ENCODE data around the gene SEC63.

The SEC63 gene

GRCh38 chr6:107849325-107849724 is 108.7 kb downstream of the SEC63 start:
- H3K27ac ChIP-seq = no peak overlapping the region
- no peaks in the 10 kb centered on the region for H3K27me3 ChIP-seq (ENCODE audit: insufficient read depth, low read depth)
- H3K79me2 ChIP-seq (ENCODE audit: insufficient read depth, low read depth) = no peaks in the 10 kb centered on the region
- no peak for TF ChIP-seq CTCF (conservative IDR thresholded peaks at IDR 0.05; ENCODE audit: low read depth, low read length)
- H4K20me1 ChIP-seq (ENCODE audit: insufficient read depth) = no peaks in the 10 kb centered on the region
- H2AFZ ChIP-seq (ENCODE audit: low read depth) = no peak overlapping the region
- no peak overlapping the region for H3K4me3 ChIP-seq (IDR thresholded peaks at IDR 0.05; ENCODE audit: insufficient read depth, low read depth, low read length)
- H3K4me2 ChIP-seq = no peak overlapping the region
- no peaks in the 10 kb centered on the region for H3K4me1 ChIP-seq (ENCODE audit: low read depth, poor library complexity, severe bottlenecking)
- no peaks in the 10 kb centered on the region for H3K36me3 ChIP-seq (ENCODE audit: insufficient read depth)
- no peak overlapping the region for H3K9ac ChIP-seq

GRCh38 chr6:107847844-107848802 is 109.9 kb downstream of the SEC63 start:
- Histone ChIP-seq H3K9ac (no peak overlapping the region), H3K4me2 (peak overlapping the region; percentile 37)

GRCh38 chr6:107846262-107846795 is 111.7 kb downstream of the SEC63 start:
- Histone ChIP-seq H2AFZ (ENCODE audit: low read depth) (no peak overlapping the region), H3K4me2 (no peak overlapping the region)
- no peak for TF ChIP-seq CTCF (conservative IDR thresholded peaks at IDR 0.05; ENCODE audit: low read depth, low read length)

More at GRCh38 chr6:107847844-107848802, 109.9 kb downstream of the SEC63 start:
- Histone ChIP-seq H3K27ac (no peak overlapping the region), H3K79me2 (ENCODE audit: insufficient read depth, low read depth) (no peaks in the 10 kb centered on the region), H3K4me1 (ENCODE audit: low read depth, poor library complexity, severe bottlenecking) (no peaks in the 10 kb centered on the region), H3K4me3 (IDR thresholded peaks at IDR 0.05; ENCODE audit: insufficient read depth, low read depth, low read length) (no peak overlapping the region), H3K36me3 (ENCODE audit: insufficient read depth) (no peaks in the 10 kb centered on the region), H4K20me1 (ENCODE audit: insufficient read depth) (no peaks in the 10 kb centered on the region), H3K27me3 (ENCODE audit: insufficient read depth, low read depth) (no peaks in the 10 kb centered on the region), H2AFZ (ENCODE audit: low read depth) (peak overlapping the region; percentile 70)
- TF ChIP-seq CTCF (conservative IDR thresholded peaks at IDR 0.05; ENCODE audit: low read depth, low read length) = peak; percentile 85

GRCh38 chr6:107845777-107846176 is 112.2 kb downstream of the SEC63 start:
- Histone ChIP-seq H3K4me2 (no peak overlapping the region), H3K27me3 (ENCODE audit: insufficient read depth, low read depth) (no peaks in the 10 kb centered on the region), H3K9ac (no peak overlapping the region), H3K27ac (no peak overlapping the region), H2AFZ (ENCODE audit: low read depth) (no peak overlapping the region), H3K4me3 (IDR thresholded peaks at IDR 0.05; ENCODE audit: insufficient read depth, low read depth, low read length) (no peak overlapping the region), H3K79me2 (ENCODE audit: insufficient read depth, low read depth) (no peaks in the 10 kb centered on the region), H3K36me3 (ENCODE audit: insufficient read depth) (no peaks in the 10 kb centered on the region), H3K4me1 (ENCODE audit: low read depth, poor library complexity, severe bottlenecking) (no peaks in the 10 kb centered on the region), H4K20me1 (ENCODE audit: insufficient read depth) (no peaks in the 10 kb centered on the region)
- no peak for TF ChIP-seq CTCF (conservative IDR thresholded peaks at IDR 0.05; ENCODE audit: low read depth, low read length)

More at GRCh38 chr6:107846262-107846795, 111.7 kb downstream of the SEC63 start:
- H3K27ac ChIP-seq = no peak overlapping the region
- H3K4me3 ChIP-seq (IDR thresholded peaks at IDR 0.05; ENCODE audit: insufficient read depth, low read depth, low read length) = no peak overlapping the region
- no peaks in the 10 kb centered on the region for H3K79me2 ChIP-seq (ENCODE audit: insufficient read depth, low read depth)
- H3K9ac ChIP-seq = no peak overlapping the region
- no peaks in the 10 kb centered on the region for H4K20me1 ChIP-seq (ENCODE audit: insufficient read depth)
- H3K36me3 ChIP-seq (ENCODE audit: insufficient read depth) = no peaks in the 10 kb centered on the region
- H3K4me1 ChIP-seq (ENCODE audit: low read depth, poor library complexity, severe bottlenecking) = no peaks in the 10 kb centered on the region
- H3K27me3 ChIP-seq (ENCODE audit: insufficient read depth, low read depth) = no peaks in the 10 kb centered on the region
